HEK293T (cell line): Measurements from ENCODE around the gene TCF7L1.

ENCODE experiments used
- ARNT ChIP-seq: fragments of 450-650 bp; IDR thresholded peaks from 2 replicates; pipeline ENCODE4 v1.6.1; 2017; ENCODE audit warnings: mild to moderate bottlenecking
- BHLHE40 ChIP-seq: fragments of 450-650 bp; IDR thresholded peaks from 2 replicates; pipeline ENCODE4 v1.6.1; 2016; ENCODE audit warnings: mild to moderate bottlenecking, moderate library complexity, borderline replicate concordance
- ELF4 ChIP-seq: fragments of 450-650 bp; IDR thresholded peaks from 2 replicates; pipeline ENCODE4 v1.6.1; 2017; ENCODE audit warnings: antibody characterized with exemption
- FOXA1 ChIP-seq: fragments of 450-650 bp; IDR thresholded peaks from 2 replicates; pipeline ENCODE4 v1.6.1; 2016; ENCODE audit warnings: mild to moderate bottlenecking
- FOXK2 ChIP-seq: fragments of 450-650 bp; IDR thresholded peaks from 2 replicates; pipeline ENCODE4 v1.6.1; 2016; ENCODE audit warnings: mild to moderate bottlenecking
- FOXM1 ChIP-seq: fragments of 450-650 bp; IDR thresholded peaks from 2 replicates; pipeline ENCODE4 v1.6.1; 2017; ENCODE audit warnings: mild to moderate bottlenecking, borderline replicate concordance
- HDGF ChIP-seq: fragments of 450-650 bp; IDR thresholded peaks from 2 replicates; pipeline ENCODE4 v1.6.1; 2017; ENCODE audit warnings: antibody characterized with exemption, borderline replicate concordance
- L3MBTL2 ChIP-seq: fragments of 450-650 bp; conservative IDR thresholded peaks from 2 replicates; pipeline ENCODE4 v1.6.1; 2016; ENCODE audit warnings: mild to moderate bottlenecking
- NFRKB ChIP-seq: fragments of 450-650 bp; IDR thresholded peaks from 2 replicates; pipeline ENCODE4 v1.6.1; 2016; ENCODE audit warnings: mild to moderate bottlenecking, moderate library complexity
- SP1 ChIP-seq: fragments of 450-650 bp; IDR thresholded peaks from 2 replicates; pipeline ENCODE4 v1.6.1; 2017
- SUZ12 ChIP-seq: fragments of 450-650 bp; IDR thresholded peaks from 2 replicates; pipeline ENCODE4 v1.6.1; 2016; ENCODE audit warnings: mild to moderate bottlenecking
- TARDBP ChIP-seq: fragments of 450-650 bp; IDR thresholded peaks from 2 replicates; pipeline ENCODE4 v1.6.1; 2016
- TF ChIP-seq, protein P1 (sequence below): fragments of 450-650 bp; IDR thresholded peaks from 2 replicates; pipeline ENCODE4 v1.6.1; 2016

DNA sequence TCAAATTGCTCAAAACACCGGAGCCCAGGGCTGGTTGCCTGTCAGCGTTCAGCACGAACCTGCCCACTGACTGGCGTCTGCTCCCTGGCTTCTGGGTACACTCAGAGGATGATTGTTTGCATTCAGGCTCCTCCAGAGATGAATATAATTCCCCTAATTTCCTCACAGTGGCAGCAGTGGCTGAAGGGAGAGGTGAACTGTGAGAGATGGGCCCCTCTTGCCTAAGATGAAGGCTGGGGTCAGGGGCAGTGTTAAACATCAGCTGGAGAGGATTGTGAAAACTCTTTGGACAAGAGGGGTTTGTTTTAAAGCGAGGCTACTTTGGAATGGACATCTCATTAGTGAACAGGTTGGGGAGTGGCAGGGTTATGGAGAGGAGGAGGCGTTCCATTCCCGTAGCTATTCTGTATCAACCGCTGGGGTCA, 31.0 kb downstream of the TCF7L1 start:
- TF ChIP-seq FOXM1, result no peak
- TF ChIP-seq SP1, result no peak
- TF ChIP-seq ARNT, result no peak
- TF ChIP-seq SUZ12, result no peak
- no peak for TF ChIP-seq NFRKB
- TF ChIP-seq BHLHE40, result no peak
- TF ChIP-seq FOXA1, result no peak
- TF ChIP-seq L3MBTL2, result no peak
- TF ChIP-seq ELF4, result no peak
- TF ChIP-seq, protein P1, sequence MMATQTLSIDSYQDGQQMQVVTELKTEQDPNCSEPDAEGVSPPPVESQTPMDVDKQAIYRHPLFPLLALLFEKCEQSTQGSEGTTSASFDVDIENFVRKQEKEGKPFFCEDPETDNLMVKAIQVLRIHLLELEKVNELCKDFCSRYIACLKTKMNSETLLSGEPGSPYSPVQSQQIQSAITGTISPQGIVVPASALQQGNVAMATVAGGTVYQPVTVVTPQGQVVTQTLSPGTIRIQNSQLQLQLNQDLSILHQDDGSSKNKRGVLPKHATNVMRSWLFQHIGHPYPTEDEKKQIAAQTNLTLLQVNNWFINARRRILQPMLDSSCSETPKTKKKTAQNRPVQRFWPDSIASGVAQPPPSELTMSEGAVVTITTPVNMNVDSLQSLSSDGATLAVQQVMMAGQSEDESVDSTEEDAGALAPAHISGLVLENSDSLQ, result no peak
- TF ChIP-seq TARDBP, result no peak
- no peak for TF ChIP-seq FOXK2
- TF ChIP-seq HDGF, result no peak
